Measurements from ENCODE around the gene ABHD16B. TPM values are rescaled to one million over a fixed set of nuclear protein-coding genes. Genes with fewer than 3 reads are reported as not detected.
A peak's percentile ranks its signal among the peaks of the same experiment; 100 is the strongest.

Gene ABHD16B
- total and polyA plus RNA-seq, 2 of the 13 experiments (the other 11 are each of a cell fraction or from before 2014, with no cell fraction given): not detected

- TF ChIP-seq SMAD9 (CRISPR knock-in tag; IDR thresholded peaks at IDR 0.05) (no peak), PRDM4 (CRISPR knock-in tag; IDR thresholded peaks at IDR 0.05; ENCODE audit: borderline replicate concordance) (peak; percentile 85; the same call in 1 of the 2 replicates), ZKSCAN8 (CRISPR knock-in tag; IDR thresholded peaks at IDR 0.05; ENCODE audit: borderline replicate concordance) (peak; percentile 70; the same call in 1 of the 2 replicates), CREB1 (IDR thresholded peaks at IDR 0.05) (peak; percentile 36; the same call in 1 of the 2 replicates), CREB1 (CRISPR knock-in tag; IDR thresholded peaks at IDR 0.05) (no peak), ZBTB44 (CRISPR knock-in tag; IDR thresholded peaks at IDR 0.05) (no peak), MXD4 (CRISPR knock-in tag; IDR thresholded peaks at IDR 0.05) (peak; percentile 68), ZNF691 (CRISPR knock-in tag; IDR thresholded peaks at IDR 0.05; ENCODE audit: borderline replicate concordance, low read depth) (peak; percentile 90), SRSF9 (IDR thresholded peaks at IDR 0.05; ENCODE audit: borderline replicate concordance, insufficient read depth, low read depth, low read length, poor library complexity, severe bottlenecking) (no peak), ARHGAP35 (CRISPR knock-in tag; IDR thresholded peaks at IDR 0.05; ENCODE audit: borderline replicate concordance) (no peak; the same call in 1 of the 2 replicates), MAFK (conservative IDR thresholded peaks at IDR 0.05 in 1 of 2, IDR thresholded peaks at IDR 0.05 in 1 of 2; ENCODE audit: low read length in 2 of 2) (no peak), IRF1 (CRISPR knock-in tag; IDR thresholded peaks at IDR 0.05; ENCODE audit: low read depth) (peak; percentile 76), ATF3 (CRISPR knock-in tag; IDR thresholded peaks at IDR 0.05) (peak; percentile 18; the same call in 1 of the 2 replicates), SKIL (CRISPR knock-in tag; IDR thresholded peaks at IDR 0.05; ENCODE audit: borderline replicate concordance) (no peak), ZNF317 (CRISPR knock-in tag; IDR thresholded peaks at IDR 0.05) (0 out of 2 replicates have a peak, but pooled peaks have one; percentile 7), ZNF251 (CRISPR knock-in tag; IDR thresholded peaks at IDR 0.05) (0 out of 2 replicates have a peak, but pooled peaks have one; percentile 26), FUBP1 (CRISPR knock-in tag; IDR thresholded peaks at IDR 0.05; ENCODE audit: borderline replicate concordance) (no peak)
Measured at GRCh38 chr20:63863798-63864544, 2.7 kb downstream of the ABHD16B start (continued).

Data from HepG2 (cell line).